IgD-negative memory B cell (primary cell): ENCODE data around the gene PLK5. TPM values are rescaled to one million over a fixed set of nuclear protein-coding genes. Genes with fewer than 3 reads are reported as not detected.

ENCODE experiments used
- H3K27ac Mint-ChIP-seq, 3 donors: one replicate each; pipeline ENCODE4 v1.8.0; 2020 to 2022; ENCODE audit warnings: mild to moderate bottlenecking in 3 of 3, mixed read lengths in 3 of 3, moderate library complexity in 1 of 3
- H3K27me3 Mint-ChIP-seq: one replicate; pipeline ENCODE4 v1.8.0; 2021; ENCODE audit warnings: mixed read lengths
- H3K36me3 Mint-ChIP-seq: one replicate; pipeline ENCODE4 v1.8.0; 2020; ENCODE audit warnings: mild to moderate bottlenecking, mixed read lengths
- H3K4me1 Mint-ChIP-seq, 3 donors: one replicate each; pipeline ENCODE4 v1.8.0; 2020 to 2022; ENCODE audit warnings: mixed read lengths in 3 of 3, mild to moderate bottlenecking in 1 of 3
- H3K4me3 Mint-ChIP-seq, 4 donors: one replicate each; pipeline ENCODE4 v1.8.0; 2020 to 2022; ENCODE audit warnings: mild to moderate bottlenecking in 4 of 4, mixed read lengths in 4 of 4, moderate library complexity in 3 of 4
- H3K9me3 Mint-ChIP-seq, 3 donors: one replicate each; pipeline ENCODE4 v1.8.0; 2020 to 2021; ENCODE audit warnings: mixed read lengths in 3 of 3, mild to moderate bottlenecking in 1 of 3
- polyA plus RNA-seq: library from polyadenylated mRNA; unstranded; fragments of 300-500 nt; fragmentation: Illumina TruSeq; gene quantifications from one replicate; pipeline ENCODE4 v1.2.3, GENCODE V29; 2021

The PLK5 gene
- polyA plus RNA-seq, 1 donor from 2014 or later, result not detected

GRCh38 chr19:1561236-1561842, 37.5 kb downstream of the PLK5 start:
- H3K27ac Mint-ChIP-seq, result no peak overlapping the region

GRCh38 chr19:1563251-1563650, 39.4 kb downstream of the PLK5 start:
- Mint-ChIP-seq H3K4me1 (no peaks in the 10 kb centered on the region), H3K36me3 (no peaks in the 10 kb centered on the region), H3K27ac (peak overlapping the region in 2 of 3 donors; percentile 32 to 81), H3K4me3 (peak overlapping the region in 1 of 4 donors; percentile 23), H3K27me3 (peaks cover 1% of the 10 kb centered on the region), H3K9me3 (no peaks in the 10 kb centered on the region)

More at GRCh38 chr19:1561236-1561842, 37.5 kb downstream of the PLK5 start:
- peaks cover 0 to 3% (median 0%) of the 10 kb centered on the region in 3 donors for H3K4me1 Mint-ChIP-seq
- H3K27me3 Mint-ChIP-seq, result peaks cover 1% of the 10 kb centered on the region
- no peak overlapping the region for H3K4me3 Mint-ChIP-seq
- no peaks in the 10 kb centered on the region for H3K36me3 Mint-ChIP-seq
- H3K9me3 Mint-ChIP-seq, result no peaks in the 10 kb centered on the region

DNA sequence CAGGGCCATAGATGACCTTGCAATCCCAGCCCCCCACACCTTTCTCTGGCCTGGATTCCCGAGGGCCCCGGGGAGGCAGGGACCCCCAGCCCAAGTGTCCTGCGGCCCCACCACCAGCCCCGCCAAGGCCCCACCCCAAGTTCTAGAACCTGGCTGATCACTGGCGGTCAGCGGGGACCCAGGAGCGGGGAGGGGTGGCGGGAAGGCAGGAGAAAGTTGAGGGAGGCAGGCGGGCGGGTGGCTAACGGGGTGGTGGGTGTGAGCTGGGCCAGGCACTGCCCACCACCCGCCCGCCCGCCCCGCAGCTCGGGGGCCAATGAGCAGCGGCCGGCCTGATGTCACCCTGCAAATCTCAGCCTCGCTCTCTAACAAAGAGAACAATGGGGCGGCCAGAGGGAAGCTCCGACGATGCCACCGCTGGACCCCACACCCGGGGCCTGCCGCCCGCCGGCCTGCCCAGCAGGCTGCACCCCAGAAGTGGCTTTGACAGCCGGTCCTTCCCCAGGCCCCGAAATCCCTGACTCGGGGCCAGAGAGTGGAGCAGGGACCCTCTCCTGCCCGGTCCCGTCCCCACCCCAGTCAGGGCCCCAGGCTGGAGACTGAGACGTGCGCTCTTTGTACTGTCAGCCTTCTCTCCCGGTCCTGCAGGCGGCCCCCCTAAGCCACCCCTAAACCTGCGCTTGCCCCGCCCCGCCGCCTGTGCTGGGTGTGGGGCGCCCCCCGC, 42.7 kb downstream of the PLK5 start:
- peak overlapping the region in 1 of 4 donors; percentile 32 for H3K4me3 Mint-ChIP-seq

DNA sequence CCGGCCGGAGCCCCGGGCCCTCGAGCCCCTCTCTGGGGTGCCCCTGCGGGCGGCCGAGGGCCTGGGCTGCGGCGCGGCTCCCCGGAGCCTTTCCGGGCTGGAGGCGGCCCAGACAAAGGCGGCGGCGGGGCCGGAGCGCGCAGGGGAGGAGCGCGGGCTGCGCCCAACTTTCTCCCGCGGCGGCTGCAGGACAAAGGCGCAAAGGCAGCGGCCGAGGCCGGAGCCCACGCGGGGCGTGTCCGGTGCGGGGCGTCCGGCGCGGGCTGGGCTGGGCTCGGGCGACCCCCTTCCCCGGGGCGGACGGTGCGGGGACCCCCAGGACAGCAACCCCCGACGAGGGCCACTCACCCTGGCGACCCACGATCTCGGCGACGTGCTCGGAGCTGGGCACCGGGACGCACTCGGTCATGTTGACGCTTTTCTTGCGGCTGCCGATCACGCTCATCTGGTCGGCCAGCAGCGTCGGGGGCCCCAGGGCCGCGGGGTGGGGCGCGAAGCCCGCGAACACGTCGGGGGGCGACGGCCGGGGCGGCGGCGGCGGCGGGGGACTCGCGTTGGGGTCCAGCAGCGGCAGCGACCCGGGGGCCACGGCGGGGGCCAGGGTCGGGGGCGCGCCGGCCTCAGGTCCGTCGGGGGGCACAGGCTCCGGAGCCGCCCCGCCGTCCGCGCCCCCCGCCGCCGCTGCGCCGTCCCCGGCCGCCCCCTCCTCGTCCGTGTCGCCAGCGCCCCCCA, 43.4 kb downstream of the PLK5 start:
- H3K36me3 Mint-ChIP-seq, result no peaks in the 10 kb centered on the region
- peaks cover 0 to 2% (median 0%) of the 10 kb centered on the region in 3 donors for H3K4me1 Mint-ChIP-seq
- H3K27ac Mint-ChIP-seq, result no peak overlapping the region
- no peaks in the 10 kb centered on the region for H3K9me3 Mint-ChIP-seq
- peak overlapping the region in 1 of 4 donors; percentile 49 for H3K4me3 Mint-ChIP-seq
- H3K27me3 Mint-ChIP-seq, result peaks cover 3% of the 10 kb centered on the region

More for the DNA sequence above, 42.7 kb downstream of the PLK5 start:
- Mint-ChIP-seq H3K4me1 (peaks cover 0 to 2% (median 0%) of the 10 kb centered on the region in 3 donors), H3K9me3 (no peaks in the 10 kb centered on the region), H3K27me3 (peaks cover 3% of the 10 kb centered on the region), H3K27ac (no peak overlapping the region), H3K36me3 (no peaks in the 10 kb centered on the region)

DNA sequence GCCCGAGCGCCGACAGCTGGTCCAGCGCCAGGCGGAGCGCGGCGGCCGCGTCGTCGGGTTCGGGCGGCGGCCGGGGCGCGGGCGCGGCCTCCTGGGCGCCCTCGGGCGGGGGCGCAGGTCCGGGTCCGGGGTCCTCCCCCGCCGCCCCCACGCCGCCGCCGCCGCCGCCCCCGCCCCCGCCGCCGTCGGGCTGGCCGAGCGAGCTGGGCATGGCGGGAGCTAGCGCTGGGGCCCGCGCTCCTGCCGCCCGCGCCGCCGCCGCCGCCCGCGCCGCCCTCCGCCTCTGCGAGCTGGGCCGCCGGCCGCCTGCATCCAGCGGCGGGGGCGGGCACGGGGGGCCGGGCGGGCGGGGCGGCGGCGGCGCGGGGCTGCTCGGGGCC, 44.0 kb downstream of the PLK5 start:
- H3K4me1 Mint-ChIP-seq, result peaks cover 0 to 2% (median 0%) of the 10 kb centered on the region in 3 donors
- no peak overlapping the region for H3K27ac Mint-ChIP-seq
- no peaks in the 10 kb centered on the region for H3K36me3 Mint-ChIP-seq
- H3K4me3 Mint-ChIP-seq, result no peak overlapping the region
- peaks cover 3% of the 10 kb centered on the region for H3K27me3 Mint-ChIP-seq
- H3K9me3 Mint-ChIP-seq, result no peaks in the 10 kb centered on the region

DNA sequence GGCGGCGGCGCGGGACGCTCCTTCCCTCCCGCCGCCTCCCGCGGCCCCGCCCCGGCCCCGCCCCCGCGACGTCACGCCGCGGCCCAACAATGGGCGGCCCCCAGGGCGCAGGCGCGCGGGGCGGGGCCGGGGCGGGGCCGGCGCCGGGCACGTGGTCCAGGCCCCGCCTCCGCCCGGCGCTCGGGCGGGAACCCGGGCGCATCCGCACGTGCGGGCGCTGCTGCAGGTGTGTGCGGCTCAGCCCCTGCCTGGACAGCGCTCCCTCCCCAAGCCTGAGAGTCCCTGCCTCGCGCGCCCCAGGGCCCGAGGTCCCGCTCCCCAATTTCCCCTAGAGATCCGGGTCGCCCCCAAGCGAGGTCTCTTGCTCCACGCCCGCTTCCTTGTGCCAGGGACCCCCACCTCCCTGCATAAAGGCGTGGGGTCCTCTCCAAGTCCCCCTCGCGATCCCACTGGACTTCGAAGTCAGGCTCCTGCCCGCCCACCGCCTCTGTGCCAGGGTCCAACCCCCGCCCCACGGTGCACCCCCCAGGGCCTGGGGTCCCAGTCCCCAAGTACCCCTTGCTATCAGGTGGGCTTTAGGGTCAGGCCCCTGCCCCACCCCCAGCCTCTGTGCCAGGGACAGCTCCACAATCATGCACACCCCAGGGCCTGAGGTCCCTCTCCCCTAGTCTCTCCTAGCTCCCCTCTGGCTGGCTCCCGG, 44.6 kb downstream of the PLK5 start, which contains the start of gene MEX3D:
MEX3D (minus strand) TSS at position 6 of the 700 bp plus-strand sequence. CDS start 267 bp downstream, outside the sequence.
- Mint-ChIP-seq H3K36me3 (no peaks in the 10 kb centered on the region), H3K27me3 (peaks cover 3% of the 10 kb centered on the region), H3K4me1 (peaks cover 0 to 2% (median 0%) of the 10 kb centered on the region in 3 donors), H3K4me3 (peak within 1 kb of the TSS in 3 of 4 donors; percentile 60 to 85 (median 63)), H3K9me3 (no peaks in the 10 kb centered on the region), H3K27ac (no peak within 1 kb of the TSS)

- H3K9me3 Mint-ChIP-seq, result no peaks in the 10 kb centered on the region
- H3K4me1 Mint-ChIP-seq, result peaks cover 0 to 2% (median 0%) of the 10 kb centered on the region in 3 donors
- H3K4me3 Mint-ChIP-seq, result peak overlapping the region in 2 of 4 donors; percentile 60 to 89
- peak overlapping the region in 2 of 3 donors; percentile 56 to 73 for H3K27ac Mint-ChIP-seq
- peaks cover 3% of the 10 kb centered on the region for H3K27me3 Mint-ChIP-seq
- H3K36me3 Mint-ChIP-seq, result no peaks in the 10 kb centered on the region
Measured at GRCh38 chr19:1569997-1570396, 46.1 kb downstream of the PLK5 start.

DNA sequence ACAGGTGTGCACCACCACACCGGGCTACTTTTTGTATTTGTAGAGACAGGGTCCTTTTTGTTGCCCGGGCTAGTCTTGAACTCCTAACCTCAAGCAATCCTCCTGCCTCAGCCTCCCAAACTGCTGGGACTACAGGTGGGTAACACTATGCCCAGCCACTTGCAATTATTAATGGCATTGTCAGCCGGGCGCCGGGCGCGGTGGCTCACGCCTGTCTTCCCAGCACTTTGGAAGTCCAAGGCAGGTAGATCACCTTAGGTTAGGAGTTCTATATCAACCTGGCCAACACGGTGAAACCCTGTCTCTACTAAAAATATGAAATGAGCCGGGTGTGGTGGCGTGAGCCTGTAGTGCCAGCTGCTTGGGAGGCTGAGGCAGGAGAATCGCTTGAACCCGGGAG, 47.0 kb downstream of the PLK5 start:
- H3K36me3 Mint-ChIP-seq, result no peaks in the 10 kb centered on the region
- H3K27ac Mint-ChIP-seq, result peak overlapping the region in 1 of 3 donors; percentile 56
- no peaks in the 10 kb centered on the region for H3K9me3 Mint-ChIP-seq
- H3K4me3 Mint-ChIP-seq, result peak overlapping the region in 1 of 4 donors; percentile 60
- peaks cover 3% of the 10 kb centered on the region for H3K27me3 Mint-ChIP-seq
- peaks cover 0 to 2% (median 0%) of the 10 kb centered on the region in 3 donors for H3K4me1 Mint-ChIP-seq

GRCh38 chr19:1571358-1571757, 47.5 kb downstream of the PLK5 start:
- Mint-ChIP-seq H3K4me1 (peaks cover 0 to 2% (median 0%) of the 10 kb centered on the region in 3 donors), H3K9me3 (no peaks in the 10 kb centered on the region), H3K4me3 (no peak overlapping the region), H3K27me3 (peaks cover 3% of the 10 kb centered on the region), H3K27ac (peak overlapping the region in 1 of 3 donors; percentile 51), H3K36me3 (no peaks in the 10 kb centered on the region)

GRCh38 chr19:1572795-1573194, 48.9 kb downstream of the PLK5 start:
- Mint-ChIP-seq H3K27ac (no peak overlapping the region), H3K36me3 (no peaks in the 10 kb centered on the region), H3K4me3 (no peak overlapping the region), H3K27me3 (peaks cover 3% of the 10 kb centered on the region), H3K9me3 (no peaks in the 10 kb centered on the region), H3K4me1 (peaks cover 0 to 2% (median 0%) of the 10 kb centered on the region in 3 donors)

DNA sequence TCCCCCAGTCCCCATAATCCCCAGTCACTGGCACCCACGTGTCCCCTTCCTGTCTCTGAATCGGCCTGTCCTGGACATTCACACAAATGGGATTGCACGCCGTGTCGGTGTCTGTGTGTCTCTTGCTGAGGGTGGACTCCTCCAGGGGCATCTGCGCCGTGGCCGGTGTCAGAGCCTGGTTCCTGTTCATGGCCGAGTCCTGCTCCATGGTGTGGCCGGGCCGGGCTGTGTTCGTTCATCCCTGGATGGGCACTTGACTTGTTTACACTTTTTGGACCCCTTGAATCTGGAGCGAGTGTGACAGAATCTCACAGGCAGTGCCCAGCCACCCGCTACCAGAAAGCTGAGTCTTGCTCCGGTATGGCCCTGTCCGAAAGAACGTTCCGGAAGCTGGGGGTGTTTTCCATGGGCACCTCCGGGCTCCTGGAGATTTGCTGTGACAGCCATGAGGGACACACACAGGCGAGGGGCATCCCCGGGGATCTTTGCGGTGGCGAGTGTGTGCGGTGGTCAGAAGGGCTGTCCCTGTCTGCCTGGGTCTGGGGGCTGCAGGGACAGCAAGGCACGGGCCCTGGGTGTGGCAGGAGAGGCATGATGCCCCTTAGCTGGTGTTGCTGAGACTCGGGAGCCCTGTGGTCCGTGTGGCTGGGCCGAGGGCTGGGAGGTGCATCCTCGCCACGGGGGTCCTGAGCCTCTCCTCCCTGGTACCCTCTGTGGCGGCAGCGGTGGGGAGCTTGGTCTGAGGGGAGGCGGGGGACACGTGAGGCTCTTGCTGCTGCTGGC, 50.7 kb downstream of the PLK5 start:
- H3K4me1 Mint-ChIP-seq, result peaks cover 0 to 2% (median 0%) of the 10 kb centered on the region in 3 donors
- H3K36me3 Mint-ChIP-seq, result no peaks in the 10 kb centered on the region
- H3K4me3 Mint-ChIP-seq, result no peak overlapping the region
- no peak overlapping the region for H3K27ac Mint-ChIP-seq
- H3K9me3 Mint-ChIP-seq, result no peaks in the 10 kb centered on the region
- H3K27me3 Mint-ChIP-seq, result peaks cover 3% of the 10 kb centered on the region

- no peaks in the 10 kb centered on the region for H3K9me3 Mint-ChIP-seq
- H3K4me3 Mint-ChIP-seq, result no peak overlapping the region
- no peak overlapping the region for H3K27ac Mint-ChIP-seq
- H3K27me3 Mint-ChIP-seq, result no peaks in the 10 kb centered on the region
- H3K4me1 Mint-ChIP-seq, result no peaks in the 10 kb centered on the region
- H3K36me3 Mint-ChIP-seq, result no peaks in the 10 kb centered on the region
Measured at GRCh38 chr19:1575323-1576241, 51.7 kb downstream of the PLK5 start.
